Left hindlimb (tissue), 1 donor: ENCODE results near the gene RASSF3.
"Not testable (repeated sequence)": the region's sequence is repeated elsewhere in the genome, so short reads cannot be mapped to it uniquely, and the experiment has no call there.

Experiments
- DNase-seq: peaks from one replicate; pipeline ENCODE4 v3.0.0-alpha.2; 2018

RASSF3 gene

GRCh38 chr12:64634508-64635092 is 24.3 kb downstream of the RASSF3 start:
- DNase-seq, result no peak

DNA sequence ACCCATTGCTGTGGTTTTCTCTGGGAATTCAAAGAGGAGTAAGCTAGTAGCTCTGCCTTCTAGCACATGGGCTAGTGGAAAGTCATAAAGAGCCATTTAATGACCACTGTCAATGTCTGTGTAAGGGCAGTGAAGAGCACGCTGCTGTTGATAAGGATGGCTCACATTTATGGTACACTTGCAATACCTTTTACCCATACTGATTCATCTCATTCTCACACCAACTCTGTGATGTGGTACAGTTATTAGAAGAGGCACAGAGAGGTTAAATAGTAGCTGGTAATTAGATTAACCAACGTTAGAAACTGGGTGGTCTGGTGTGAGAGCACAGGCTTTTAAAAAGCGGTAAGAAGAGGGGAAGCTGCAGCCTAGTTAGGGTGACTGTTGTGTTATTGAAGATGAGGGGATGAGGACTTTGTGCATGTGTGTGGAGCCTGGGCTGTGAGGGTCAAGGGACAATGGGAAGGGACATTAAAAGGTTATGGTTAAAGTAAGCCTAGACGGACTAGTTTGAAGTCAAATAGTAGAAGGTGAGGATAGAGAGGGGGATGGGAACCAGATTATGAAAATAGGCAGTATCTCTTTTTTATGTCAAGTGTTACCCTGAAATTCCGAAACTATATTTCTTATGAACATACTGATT is 25.2 kb downstream of the RASSF3 start:
- no peak for DNase-seq

- DNase-seq, result no peak
Measured at GRCh38 chr12:64636856-64637255, 26.6 kb downstream of the RASSF3 start.

DNA sequence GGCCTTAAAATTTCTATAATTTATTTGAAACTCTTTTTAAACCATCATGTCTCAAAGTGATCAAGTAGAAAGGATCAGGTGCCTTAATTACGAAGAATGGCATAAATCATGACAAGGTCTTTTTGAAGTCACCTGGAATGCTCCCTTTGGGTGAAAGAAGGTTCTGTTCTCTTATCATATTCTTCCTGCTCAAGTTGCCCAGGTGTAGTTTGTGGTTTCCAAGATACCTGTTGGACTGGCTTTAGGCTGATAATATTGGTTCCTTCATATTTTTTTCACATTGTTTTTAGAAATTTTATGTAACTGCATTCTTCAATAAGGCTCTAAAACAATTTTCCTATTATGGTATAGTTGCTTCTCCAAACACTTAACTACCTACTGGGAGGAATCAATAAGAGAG is 29.2 kb downstream of the RASSF3 start:
- no peak for DNase-seq

GRCh38 chr12:64646318-64646717 is 36.0 kb downstream of the RASSF3 start:
- no peak for DNase-seq

GRCh38 chr12:64649487-64649886 is 39.2 kb downstream of the RASSF3 start:
- no peak for DNase-seq

- DNase-seq, result no peak
Measured at GRCh38 chr12:64650762-64651161, 40.5 kb downstream of the RASSF3 start.

DNA sequence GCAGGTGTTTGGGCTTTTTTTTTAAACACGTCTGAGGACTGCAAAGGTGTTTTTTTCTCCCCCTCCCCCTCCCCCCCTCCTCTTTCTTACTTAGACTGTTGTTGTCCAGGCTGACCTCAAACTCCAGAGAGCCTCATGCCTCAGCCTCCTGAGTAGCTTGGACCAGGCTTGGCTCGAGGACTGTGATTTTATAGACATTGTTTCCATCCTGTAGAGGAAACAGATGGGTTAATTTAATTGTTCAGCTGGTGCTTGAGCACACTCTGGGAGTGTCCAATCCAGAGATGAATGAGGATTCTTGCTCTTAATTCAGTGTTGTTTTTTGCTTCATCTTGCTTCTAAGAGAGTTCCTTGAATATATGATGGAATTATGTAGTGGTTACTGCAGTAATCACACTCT is 42.1 kb downstream of the RASSF3 start:
- DNase-seq, result no peak

DNA sequence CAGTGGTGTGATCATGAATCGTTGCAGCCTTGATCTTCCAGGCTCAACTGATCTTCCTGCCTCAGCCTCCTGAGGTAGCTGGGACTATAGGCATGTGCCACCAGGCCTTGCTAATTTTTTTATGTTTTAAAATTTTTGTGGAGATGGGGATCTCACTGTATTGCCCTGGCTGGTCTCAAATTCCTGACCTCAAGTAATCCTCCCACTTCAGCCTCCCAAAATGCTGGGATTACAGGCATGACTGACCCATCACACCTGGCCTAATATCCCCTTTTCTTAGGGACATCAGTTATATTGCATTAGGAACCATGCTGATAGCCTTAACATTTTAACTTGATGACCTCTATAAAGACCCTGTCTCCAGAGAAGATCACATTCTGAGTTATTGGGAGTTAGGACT is 42.8 kb downstream of the RASSF3 start:
- no peak for DNase-seq

DNA sequence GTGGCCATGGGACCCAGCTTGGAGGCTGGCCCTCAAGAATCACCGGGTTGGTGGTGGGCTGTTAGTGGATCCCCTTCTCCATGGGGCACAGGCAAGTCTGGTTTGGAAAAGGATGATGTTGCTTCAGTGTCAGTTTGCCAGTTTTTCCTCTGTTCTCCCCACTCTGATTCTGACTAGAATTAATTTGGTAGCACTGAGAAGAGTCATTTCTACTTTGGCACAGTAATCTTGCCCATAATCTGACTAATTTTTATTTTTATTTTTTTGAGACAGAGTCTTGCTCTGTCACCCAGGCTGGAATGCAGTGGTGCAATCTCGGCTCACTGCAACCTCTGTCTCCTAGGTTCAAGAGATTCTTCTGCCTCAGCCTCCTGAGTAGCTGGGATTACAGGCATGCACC is 43.6 kb downstream of the RASSF3 start:
- not testable (repeated sequence) for DNase-seq

- DNase-seq, result no peak
Measured at GRCh38 chr12:64655141-64655540, 44.8 kb downstream of the RASSF3 start.

DNA sequence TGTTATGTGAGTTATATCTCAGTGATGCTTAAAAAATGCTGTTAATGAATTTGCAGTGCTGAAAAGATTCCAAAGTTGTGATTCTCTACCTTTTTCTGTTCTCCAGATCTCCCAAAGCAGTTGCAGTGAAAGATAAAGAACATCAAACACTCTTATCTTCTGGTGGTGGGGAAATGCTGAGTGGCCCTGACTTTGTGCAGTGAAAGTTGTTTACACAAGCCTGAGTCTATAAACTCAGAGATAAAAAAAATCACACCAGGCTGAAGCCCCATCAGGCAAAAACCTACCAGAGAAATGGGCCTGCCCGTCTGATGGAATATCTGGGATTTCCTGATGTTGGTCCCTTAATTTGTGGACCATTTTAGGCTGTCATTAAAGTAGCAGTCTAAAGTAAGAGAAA is 46.1 kb downstream of the RASSF3 start:
- DNase-seq, result no peak

- no peak for DNase-seq
Measured at GRCh38 chr12:64658892-64659481, 48.7 kb downstream of the RASSF3 start.

- DNase-seq, result no peak
Measured at GRCh38 chr12:64660237-64661018, 50.1 kb downstream of the RASSF3 start.

GRCh38 chr12:64663015-64663414 is 52.7 kb downstream of the RASSF3 start:
- no peak for DNase-seq

GRCh38 chr12:64665514-64665913 is 55.2 kb downstream of the RASSF3 start:
- no peak for DNase-seq

DNA sequence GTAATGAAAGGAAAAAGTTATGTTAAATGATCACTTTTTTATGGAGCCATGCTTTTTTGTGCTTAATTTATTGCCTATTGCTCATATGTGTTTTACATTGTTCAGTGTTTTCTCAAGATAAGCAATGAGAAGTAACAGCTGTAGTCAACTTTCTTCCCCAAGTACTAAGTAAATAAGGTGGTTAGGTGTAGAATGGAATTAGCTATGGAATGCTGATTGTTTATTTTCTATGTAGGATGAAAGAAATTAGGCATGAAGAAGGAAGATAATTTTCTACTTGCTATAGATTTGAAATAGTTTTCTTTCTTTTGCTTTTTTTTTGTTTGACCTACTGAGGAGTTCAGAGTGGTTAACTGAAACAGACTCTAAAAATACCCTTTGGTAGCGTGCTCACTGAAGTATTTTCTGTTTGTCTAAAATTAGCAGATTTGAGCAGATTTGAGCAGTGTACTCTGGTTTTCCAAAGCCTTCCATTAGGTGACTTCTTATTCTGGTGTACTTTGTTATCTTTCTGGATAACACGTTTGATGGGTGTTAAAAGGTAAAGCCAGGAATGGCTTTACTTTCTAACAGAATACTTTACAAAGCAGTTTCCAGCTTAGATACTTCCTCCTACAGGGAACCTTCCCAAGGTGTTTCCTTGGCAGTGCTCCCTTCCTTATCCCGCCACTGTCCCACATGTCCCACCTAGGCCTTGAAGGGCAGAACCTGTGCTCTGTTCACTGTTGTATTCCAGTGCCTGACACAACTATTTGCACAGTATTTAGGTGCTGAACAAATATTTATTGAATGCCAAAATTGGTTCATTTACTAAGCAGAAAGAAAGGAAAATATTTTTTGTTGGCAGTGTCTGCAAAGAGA is 56.0 kb downstream of the RASSF3 start:
- DNase-seq, result no peak

DNA sequence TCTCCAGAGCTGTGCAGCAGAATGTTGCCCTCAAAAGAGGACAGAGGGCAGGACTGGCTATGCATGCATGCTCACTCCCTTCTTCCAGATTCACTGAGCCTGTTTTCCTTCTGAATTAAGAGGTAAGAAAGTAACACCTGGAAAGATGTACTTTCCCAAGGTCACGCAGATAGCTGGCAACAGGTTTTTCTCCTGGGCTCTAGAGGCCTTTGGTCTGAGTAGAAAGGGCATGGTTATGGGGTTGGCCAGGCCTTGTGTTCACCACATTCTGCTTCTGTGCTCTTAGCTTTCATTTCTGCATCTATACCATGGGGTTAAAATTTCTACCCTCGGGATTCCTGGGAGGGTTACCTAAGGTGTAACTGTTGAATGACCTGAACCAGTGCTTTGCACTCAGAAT is 57.5 kb downstream of the RASSF3 start:
- no peak for DNase-seq

DNA sequence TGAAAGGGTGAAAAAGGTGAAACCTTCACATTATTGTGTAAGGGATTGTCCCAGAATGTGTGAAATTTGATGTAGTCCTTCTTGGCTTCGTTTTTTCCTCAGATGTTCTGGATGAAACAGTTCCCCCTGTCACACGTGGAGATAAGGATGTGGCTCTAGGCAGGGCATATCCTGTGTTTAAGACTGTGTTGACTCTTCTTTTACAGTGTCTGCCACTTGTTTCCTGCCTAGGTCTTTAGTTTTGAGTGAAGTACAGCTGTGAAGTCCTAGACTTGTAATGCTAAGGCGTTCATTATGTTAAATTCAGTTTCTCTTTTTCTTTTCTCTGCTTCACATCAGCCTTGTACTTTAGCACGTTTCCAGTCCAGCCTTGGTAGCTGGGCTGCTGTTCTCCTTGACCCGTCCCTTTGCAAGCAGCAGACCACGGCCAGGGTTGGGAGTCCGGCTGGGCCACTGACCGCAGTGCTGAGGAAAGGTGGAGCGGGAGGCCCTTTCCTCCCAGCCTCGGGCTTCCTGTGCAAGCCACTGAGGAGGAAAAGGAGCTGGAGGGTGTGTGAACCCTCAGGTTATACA is 59.1 kb downstream of the RASSF3 start:
- DNase-seq, result no peak

GRCh38 chr12:64670019-64670418 is 59.7 kb downstream of the RASSF3 start:
- DNase-seq, result no peak

DNA sequence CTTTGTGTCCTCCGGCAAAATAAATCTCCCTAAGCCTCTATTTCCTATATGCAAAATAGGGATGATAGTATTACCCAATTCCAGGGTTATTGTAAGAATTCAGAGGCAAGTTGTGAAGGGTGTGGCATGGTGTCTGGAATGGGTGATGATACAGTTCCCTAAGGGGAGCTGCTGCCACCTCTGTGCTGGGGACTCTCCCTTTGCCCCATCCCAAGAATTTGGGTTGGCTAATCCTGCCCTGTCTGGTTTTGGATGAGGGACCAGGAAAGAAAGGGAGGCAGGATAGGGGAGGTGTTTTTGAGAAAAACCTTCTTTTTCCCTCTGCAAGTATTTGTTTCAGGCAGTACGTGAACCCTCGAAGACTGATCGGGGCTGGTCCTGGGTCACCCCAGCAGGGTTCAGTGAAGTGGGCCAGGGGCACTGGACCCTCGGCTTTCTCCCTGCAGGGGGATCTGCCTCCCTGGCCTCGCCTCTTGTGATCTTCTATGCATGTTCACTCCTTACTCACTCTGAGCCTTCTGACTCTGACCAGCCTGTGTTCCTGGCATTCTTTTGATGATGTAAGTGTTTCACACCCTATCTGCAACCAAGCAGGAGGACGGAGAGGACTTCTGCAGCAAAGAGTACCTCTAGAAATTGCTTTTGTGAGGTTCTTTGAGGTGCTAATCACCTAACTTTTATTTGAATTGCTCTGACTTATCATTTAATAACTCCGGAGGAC is 60.8 kb downstream of the RASSF3 start:
- no peak for DNase-seq

DNA sequence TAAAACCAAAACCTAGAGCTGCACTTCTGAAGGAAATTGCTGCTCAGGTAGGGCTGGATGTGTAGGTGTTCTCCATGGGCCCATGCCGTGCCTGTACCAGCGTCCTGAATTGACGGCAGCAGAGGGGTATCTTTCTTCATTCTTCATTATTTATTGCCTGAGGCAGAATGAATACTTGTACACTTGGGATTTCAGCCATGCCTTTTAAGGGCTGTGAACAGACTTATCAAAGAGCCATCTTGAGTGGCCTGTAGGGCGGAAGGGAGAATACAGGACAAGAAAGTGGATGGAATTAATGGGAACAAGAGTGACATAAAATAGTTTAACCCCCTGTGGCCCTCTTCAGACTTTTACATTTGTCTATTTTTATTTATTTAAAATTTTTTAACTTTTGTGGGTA is 61.4 kb downstream of the RASSF3 start:
- DNase-seq, result no peak
